Measurements from ENCODE around the gene ST6GALNAC3.
"Not testable (repeated sequence)": the region's sequence is repeated elsewhere in the genome, so short reads cannot be mapped to it uniquely, and the experiment has no call there.

The ST6GALNAC3 gene

DNA sequence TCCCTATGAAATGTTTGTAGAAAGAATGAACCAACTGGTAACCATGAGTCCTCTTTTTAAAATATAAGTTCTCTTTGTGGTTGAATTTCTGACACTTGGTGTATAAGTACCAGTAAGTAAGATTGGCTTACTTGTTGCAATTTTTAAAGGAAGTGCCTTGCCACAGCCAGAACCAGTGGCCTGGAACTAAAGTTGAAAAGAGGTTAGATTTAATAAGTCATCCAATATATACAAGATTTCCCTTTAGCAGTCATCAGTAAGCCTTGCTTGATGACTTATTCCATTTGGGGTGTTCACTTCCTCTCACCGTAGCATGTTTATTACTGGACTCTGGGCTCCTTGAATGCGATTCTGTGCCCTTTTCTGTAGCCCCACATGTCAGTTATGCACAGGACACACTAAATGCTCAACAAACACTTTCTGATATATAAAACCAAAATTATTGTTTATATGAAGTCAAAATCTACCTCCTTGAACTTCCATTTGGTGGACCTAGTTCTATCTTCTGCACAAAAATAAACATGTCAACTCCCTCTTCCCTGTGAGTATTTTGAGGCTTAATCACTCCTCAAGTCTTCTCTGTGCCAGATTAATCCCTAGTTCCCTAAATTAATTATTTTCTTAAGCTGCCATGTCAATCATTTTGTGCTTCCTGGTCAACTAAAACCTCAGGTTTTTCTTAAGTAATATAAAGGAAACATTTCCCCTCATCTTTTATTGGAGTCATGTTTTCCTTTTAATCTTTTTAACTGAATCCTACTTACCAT lies 218.1 kb downstream of the ST6GALNAC3 start:
- no peak for DNase-seq

- DNase-seq: no peak
These were observed 219.3 kb downstream of the ST6GALNAC3 start for GRCh38 chr1:76293831-76294230.

- no peak for DNase-seq
These were observed 220.1 kb downstream of the ST6GALNAC3 start for GRCh38 chr1:76294482-76295194.

DNA sequence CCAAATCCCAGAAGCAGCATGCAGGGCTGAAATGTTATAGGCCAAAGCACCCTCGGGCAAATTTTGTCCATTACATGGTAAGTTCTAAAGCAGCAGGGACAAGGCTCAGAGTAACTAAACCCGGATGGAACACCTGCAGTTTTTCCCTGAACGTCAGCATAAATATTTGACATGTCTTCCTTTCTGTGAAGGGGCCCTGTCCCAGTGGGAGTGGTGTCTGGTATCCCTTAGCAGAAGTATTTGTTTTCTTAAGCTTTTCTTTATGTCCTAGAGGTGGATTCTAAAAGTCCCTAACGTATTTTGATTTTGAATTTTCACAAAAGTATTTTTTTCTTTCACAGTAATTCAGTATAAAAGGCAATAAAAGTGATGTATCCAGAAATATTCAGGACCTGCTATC lies 223.9 kb downstream of the ST6GALNAC3 start:
- DNase-seq: no peak

DNA sequence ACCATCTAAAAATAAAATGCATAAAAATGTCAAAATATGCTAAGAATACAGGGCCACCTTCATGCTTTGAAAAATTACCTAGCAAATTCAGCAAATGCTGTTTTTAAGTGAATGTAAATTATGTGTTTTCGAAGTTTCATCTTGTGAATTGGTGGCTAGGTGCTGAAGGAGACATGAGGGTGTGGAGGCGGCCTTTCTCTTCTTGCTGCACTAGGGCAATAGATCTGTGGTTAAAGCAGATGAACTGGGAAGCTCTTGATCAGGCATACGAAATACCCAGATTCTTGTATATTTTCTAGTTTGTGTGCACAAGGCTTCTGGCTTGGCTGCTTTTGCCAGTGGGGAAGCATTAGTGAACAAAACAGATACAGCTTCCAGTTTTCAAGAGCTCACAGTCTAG lies 224.5 kb downstream of the ST6GALNAC3 start:
- no peak for DNase-seq

DNA sequence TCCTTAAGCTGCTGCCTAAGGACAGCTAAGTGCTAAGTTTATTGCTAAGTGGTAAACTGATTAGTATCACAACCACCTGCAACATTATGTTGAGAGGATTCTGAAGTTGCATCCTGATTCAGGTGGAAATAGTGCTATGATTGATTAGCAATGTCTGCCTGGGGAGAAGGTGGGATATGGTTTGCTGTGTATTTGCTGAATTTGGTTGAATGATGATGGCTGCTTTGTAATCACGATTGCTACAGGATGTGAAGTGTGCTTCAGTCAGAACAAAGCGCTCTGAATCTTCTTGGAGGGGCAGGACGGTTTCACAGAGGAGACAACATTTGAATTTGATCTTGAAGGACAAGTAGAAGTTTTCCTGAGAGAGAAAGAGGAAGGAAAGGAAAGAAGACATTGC lies 226.0 kb downstream of the ST6GALNAC3 start:
- DNase-seq: no peak

DNA sequence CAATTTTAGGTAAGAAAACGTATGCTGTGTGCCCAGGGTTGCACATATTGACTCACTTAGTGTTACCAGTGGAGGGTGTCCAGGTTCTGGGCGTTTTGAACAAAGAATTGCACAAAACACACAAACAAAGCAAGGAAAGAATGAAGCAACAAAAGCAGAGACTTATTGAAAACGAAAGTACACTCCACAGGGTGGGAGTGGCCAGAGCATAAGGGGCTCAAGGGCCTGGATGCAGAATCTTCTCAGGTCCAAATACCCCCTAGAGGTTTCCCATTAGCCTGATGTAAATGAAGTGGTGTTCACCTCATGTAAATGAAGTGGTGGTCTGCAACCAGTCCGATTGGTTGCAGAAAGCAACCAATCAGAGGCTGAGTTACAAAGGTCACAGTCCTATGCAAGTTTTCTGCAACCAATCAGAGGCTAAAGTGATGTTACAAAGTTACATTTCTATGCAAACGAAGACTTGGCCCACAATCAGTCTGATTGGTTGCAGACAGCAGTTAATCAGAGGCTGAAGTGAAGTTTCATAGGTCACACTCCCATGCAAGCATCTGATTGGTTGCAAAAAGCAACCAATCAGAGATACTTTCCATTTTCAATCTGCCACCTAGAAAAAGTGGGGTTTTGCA lies 228.3 kb downstream of the ST6GALNAC3 start:
- DNase-seq: no peak

DNA sequence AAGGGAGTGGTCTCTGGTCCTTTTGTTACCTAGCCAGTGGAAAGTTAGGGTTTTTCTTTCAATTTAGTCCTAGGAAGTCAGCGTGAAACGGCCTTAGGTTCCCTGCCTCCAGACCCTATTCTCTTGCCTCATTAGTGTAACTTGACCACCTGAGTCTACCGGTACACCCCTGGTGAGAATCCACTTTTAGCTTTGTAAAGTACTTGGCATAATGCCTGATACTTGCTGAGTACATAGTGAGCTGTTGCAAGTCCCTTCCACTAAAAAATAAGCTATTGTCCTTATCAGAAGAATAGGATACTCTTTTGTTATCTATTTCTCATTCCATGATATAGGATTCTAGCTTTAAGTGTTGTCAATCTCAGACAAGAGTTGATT lies 228.8 kb downstream of the ST6GALNAC3 start:
- no peak for DNase-seq

- DNase-seq: no peak
These were observed 238.8 kb downstream of the ST6GALNAC3 start for GRCh38 chr1:76313304-76313703.

DNA sequence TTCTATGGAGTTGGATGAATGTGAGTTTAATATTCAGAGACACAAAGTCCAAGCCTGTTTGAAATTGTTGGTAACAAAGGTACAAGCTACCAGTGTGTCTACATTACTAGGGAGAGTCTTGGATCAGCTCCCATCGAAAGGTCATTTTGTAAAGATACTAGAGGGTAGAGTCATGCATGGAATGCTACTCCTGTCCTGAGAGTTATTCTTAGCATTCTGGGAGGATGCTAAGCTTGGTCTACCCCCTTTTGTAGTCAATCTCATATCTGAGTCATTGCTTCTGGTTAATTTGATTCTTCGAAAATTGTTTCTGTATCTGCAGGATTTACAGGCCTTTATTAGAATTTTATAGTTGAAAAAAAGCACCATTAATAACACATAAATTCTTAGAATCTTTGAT lies 240.2 kb downstream of the ST6GALNAC3 start:
- no peak for DNase-seq

- DNase-seq: no peak
These were observed 242.9 kb downstream of the ST6GALNAC3 start for GRCh38 chr1:76317299-76317900.

GRCh38 chr1:76330991-76331603 lies 256.6 kb downstream of the ST6GALNAC3 start:
- DNase-seq: peak; percentile 28

DNA sequence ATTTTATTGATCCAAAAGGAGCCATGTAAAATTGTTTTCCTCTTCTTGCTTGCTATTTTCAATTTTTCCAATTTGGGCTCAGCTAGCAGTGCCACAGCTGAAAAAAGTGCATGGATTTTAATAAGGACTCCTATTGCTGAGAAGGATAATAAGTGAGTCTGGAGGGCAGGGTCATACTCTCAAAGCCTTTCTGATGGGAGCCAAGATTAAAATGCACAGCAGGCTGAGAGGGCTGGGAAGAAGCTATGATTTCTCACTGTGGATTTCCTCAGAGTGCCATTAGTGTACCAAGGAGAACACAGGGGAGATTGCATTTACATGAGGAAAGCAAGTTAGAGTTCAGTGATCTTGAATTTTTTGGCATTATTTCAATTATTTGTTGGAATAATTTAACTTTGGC lies 261.3 kb downstream of the ST6GALNAC3 start:
- DNase-seq: no peak

DNA sequence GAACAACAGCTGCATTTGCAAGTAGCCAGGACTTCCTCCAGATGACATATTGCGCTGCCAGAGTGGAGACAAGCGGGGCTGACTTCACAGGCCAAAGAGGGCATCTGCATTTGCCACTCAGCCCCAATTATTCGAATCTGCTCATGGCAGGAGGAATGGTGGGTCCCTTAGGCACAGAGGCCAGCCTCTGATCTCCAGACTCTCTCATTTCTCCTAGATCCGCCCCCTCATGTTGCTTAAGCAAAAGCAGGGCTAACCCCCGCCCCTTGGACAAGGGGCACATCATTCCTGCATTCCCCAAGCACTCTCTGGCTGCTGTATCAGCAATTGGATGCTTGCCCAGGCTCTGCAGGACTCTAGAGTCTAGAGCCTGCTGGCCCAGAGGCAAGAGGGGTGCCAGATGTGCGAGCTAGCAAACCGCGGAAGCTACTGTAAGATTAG lies 262.4 kb downstream of the ST6GALNAC3 start:
- DNase-seq: no peak

- no peak for DNase-seq
These were observed 263.1 kb downstream of the ST6GALNAC3 start for GRCh38 chr1:76337542-76338219.

DNA sequence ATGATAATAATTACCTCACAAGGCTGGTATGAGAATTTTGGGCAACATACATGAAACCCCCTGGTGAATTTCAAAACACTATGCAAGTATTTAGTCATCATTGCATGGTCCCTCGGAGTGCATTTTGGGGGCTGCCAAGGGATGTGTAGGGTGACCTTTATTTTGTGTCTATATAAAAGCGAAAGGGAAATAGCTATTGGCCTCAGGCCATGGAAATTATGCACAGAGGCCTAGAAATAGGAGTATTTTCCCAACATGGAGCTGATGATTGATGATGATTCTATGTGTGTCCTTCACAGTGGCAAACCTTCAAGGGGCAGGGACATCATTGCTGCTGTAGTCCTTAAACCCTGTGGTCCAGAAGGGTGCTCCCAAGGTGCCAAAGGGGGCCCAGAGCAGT lies 265.5 kb downstream of the ST6GALNAC3 start:
- no peak for DNase-seq

GRCh38 chr1:76341816-76342215 lies 267.3 kb downstream of the ST6GALNAC3 start:
- not testable (repeated sequence) for DNase-seq

- no peak for DNase-seq
These were observed 268.8 kb downstream of the ST6GALNAC3 start for GRCh38 chr1:76343356-76343755.

DNA sequence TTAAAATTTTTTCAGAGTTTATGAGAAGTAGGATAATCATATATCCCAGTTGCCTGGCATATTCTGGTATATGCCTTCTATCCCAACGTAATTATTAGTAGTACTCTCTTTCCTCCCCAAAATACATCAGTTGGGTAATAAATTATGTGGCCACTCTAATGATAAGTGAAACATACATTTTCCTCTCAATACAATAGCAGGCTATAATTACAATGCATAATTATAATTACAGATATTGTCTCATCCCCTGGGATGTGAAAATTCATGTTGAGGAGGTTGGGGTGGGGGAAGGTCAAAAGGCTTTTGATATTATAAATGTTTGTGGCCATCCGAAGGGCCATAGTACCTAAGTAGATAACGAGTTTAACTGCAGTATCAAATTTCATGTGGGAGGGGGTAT lies 277.1 kb downstream of the ST6GALNAC3 start:
- DNase-seq: no peak

DNA sequence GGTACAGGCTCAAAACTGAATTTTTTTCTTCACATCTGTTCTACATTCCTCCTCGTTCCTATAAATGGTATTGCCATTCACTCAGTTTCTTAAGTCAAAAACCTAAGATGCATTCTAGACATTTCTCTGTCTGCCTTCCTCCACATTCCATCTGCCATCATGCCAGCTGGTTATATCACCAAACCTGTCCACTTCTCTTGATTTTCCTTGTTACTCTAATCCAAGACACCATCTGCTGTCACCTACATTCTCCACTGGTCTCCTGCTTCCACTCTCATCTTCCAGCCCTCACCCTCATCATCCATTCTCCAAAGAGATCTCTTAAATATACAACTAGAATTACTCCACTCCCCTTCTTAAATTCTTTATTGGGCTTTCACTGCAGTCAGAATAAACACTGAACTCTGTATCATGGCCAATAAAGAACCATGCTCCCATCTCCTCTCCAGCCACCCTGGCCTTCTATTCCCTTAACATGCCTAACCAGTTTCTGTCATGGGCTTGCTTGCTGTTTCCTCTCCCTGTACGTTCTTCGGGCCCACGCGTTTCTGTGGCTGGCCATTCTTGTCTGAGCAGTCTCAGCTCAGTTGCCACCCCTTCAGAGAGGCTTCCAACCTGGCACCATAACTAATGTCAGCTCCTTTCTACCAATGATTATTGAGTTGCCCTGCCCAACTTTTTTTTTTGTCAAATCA lies 278.3 kb downstream of the ST6GALNAC3 start:
- no peak for DNase-seq

- DNase-seq: no peak
These were observed 279.7 kb downstream of the ST6GALNAC3 start for GRCh38 chr1:76354236-76354635.

GRCh38 chr1:76366726-76367125 lies 292.2 kb downstream of the ST6GALNAC3 start:
- DNase-seq: no peak
